ENCODE results near the gene OAS1.

OAS1 gene

GRCh38 chr12:112906712-112907414 lies at the start of gene OAS1:
Gene OAS1 (plus strand): TSS chr12:112906962. CDS start chr12:112907040, 78 bp downstream.
- peak; percentile 90 for DNase-seq

- no peak for DNase-seq
Measured at GRCh38 chr12:112859291-112859690, 47.5 kb upstream of the OAS1 start.

GRCh38 chr12:112860181-112860580 lies 46.6 kb upstream of the OAS1 start:
- DNase-seq = no peak

- DNase-seq = no peak
Measured at GRCh38 chr12:112861284-112861683, 45.5 kb upstream of the OAS1 start.

GRCh38 chr12:112862636-112863290 lies 44.0 kb upstream of the OAS1 start:
- DNase-seq = no peak

- no peak for DNase-seq
Measured at GRCh38 chr12:112868459-112869041, 38.2 kb upstream of the OAS1 start.

- DNase-seq = no peak
Measured at GRCh38 chr12:112869091-112869490, 37.7 kb upstream of the OAS1 start.

- DNase-seq = no peak
Measured at GRCh38 chr12:112869778-112870177, 37.0 kb upstream of the OAS1 start.

GRCh38 chr12:112870267-112870980 lies 36.3 kb upstream of the OAS1 start:
- peak; percentile 86 for DNase-seq

GRCh38 chr12:112875608-112876007 lies 31.2 kb upstream of the OAS1 start:
- no peak for DNase-seq

GRCh38 chr12:112876506-112876905 lies 30.3 kb upstream of the OAS1 start:
- DNase-seq = no peak

- DNase-seq = no peak
Measured at GRCh38 chr12:112877006-112877405, 29.8 kb upstream of the OAS1 start.

- no peak for DNase-seq
Measured at GRCh38 chr12:112878488-112878887, 28.3 kb upstream of the OAS1 start.

- DNase-seq = no peak
Measured at GRCh38 chr12:112879191-112879705, 27.5 kb upstream of the OAS1 start.

GRCh38 chr12:112881602-112882001 lies 25.2 kb upstream of the OAS1 start:
- no peak for DNase-seq

GRCh38 chr12:112885236-112885635 lies 21.5 kb upstream of the OAS1 start:
- no peak for DNase-seq

- DNase-seq = no peak
Measured at GRCh38 chr12:112887550-112887949, 19.2 kb upstream of the OAS1 start.

- no peak for DNase-seq
Measured at GRCh38 chr12:112891093-112892024, 15.4 kb upstream of the OAS1 start.

GRCh38 chr12:112892856-112893255 lies 13.9 kb upstream of the OAS1 start:
- DNase-seq = no peak

GRCh38 chr12:112894128-112894527 lies 12.6 kb upstream of the OAS1 start:
- no peak for DNase-seq

GRCh38 chr12:112898380-112898779 lies 8.4 kb upstream of the OAS1 start:
- DNase-seq = no peak

Data from OCI-M1 (cell line).